Lung (tissue), 12 donors: ENCODE measurements around the gene COL16A1. TPM values are rescaled to one million over a fixed set of nuclear protein-coding genes. Genes with fewer than 3 reads are reported as not detected.

Source experiments
- ATAC-seq: fragments of 200-7000 bp; cut with Tn5 transposase; one replicate; pipeline ENCODE4 v1.9.1; 2020; ENCODE audit warnings: moderate number of reproducible peaks; ENCODE audit not compliant: insufficient read depth, low FRiP score
- DNase-seq, 3 donors: peaks; one replicate each; pipeline ENCODE4 v3.0.0-alpha.2; 2013 to 2017
- H3K27ac ChIP-seq, 2 donors: one replicate each; pipeline ENCODE4 v1.5.1; 2013; ENCODE audit warnings: mild to moderate bottlenecking in 2 of 2, moderate library complexity in 2 of 2, control low read depth in 1 of 2, inconsistent platforms in 1 of 2, low read depth in 1 of 2, low read length in 1 of 2
- H3K27me3 ChIP-seq, 3 donors: one replicate each; pipeline ENCODE4 v1.5.1; 2013; ENCODE audit warnings: low read length in 2 of 3; ENCODE audit not compliant: control insufficient read depth in 3 of 3, insufficient read depth in 3 of 3
- H3K36me3 ChIP-seq, 4 donors: one replicate each; pipeline ENCODE4 v1.5.1; 2013; ENCODE audit warnings: low read length in 4 of 4, mild to moderate bottlenecking in 1 of 4, moderate library complexity in 1 of 4; ENCODE audit not compliant: control insufficient read depth in 4 of 4, insufficient read depth in 4 of 4
- H3K4me1 ChIP-seq, 5 donors: one replicate each; pipeline ENCODE4 v1.5.1; 2013; ENCODE audit warnings: low read length in 5 of 5, mild to moderate bottlenecking in 2 of 5, moderate library complexity in 1 of 5; ENCODE audit not compliant: control insufficient read depth in 5 of 5, insufficient read depth in 5 of 5
- H3K4me3 ChIP-seq: one replicate; pipeline ENCODE4 v1.5.1; 2013; ENCODE audit warnings: mild to moderate bottlenecking, control low read depth, moderate library complexity
- H3K9ac ChIP-seq, 2 donors: one replicate each; pipeline ENCODE4 v1.5.1; 2013; ENCODE audit warnings: low read length in 2 of 2, control low read depth in 1 of 2; ENCODE audit not compliant: insufficient read depth in 1 of 2
- H3K9me3 ChIP-seq, 4 donors: one replicate each; pipeline ENCODE4 v1.5.1; 2013; ENCODE audit warnings: low read length in 3 of 4, mild to moderate bottlenecking in 1 of 4, moderate library complexity in 1 of 4; ENCODE audit not compliant: control insufficient read depth in 4 of 4, insufficient read depth in 3 of 4
- WGBS, 2 donors: extraction: QIAGEN DNeasy Blood & Tissue Kit; methylation state at CpG; one replicate each; pipeline ENCODE4 v1.1.7; 2013; 5-methylcytosine and 5-hydroxymethylcytosine counted together
- polyA plus RNA-seq, 2 donors: library from polyadenylated mRNA; stranded (reverse); fragments of 200-250 nt; gene quantifications; one replicate each; pipeline ENCODE4 v1.2.1, GENCODE V29; 2013
- total RNA-seq, 2 donors: library from RNA; depleted of rRNA in 1 of 2; stranded (reverse); fragments of >200 nt in 1 of 2; gene quantifications; one replicate each; pipeline ENCODE4 v1.2.1, GENCODE V29; 2014 to 2021
- TF ChIP-seq, protein P1 (sequence below): IDR thresholded peaks from 2 replicates; pipeline ENCODE4 v1.5.1; 2012; ENCODE audit warnings: mild to moderate bottlenecking; ENCODE audit errors: control extremely low read depth, extremely low read depth
- donor health status: control.
- donor health status: control.
- donor health status: Bipolar disorder and iron deficiency.
- donor health status: healthy.
- donor health status: DM: yes; HTN: yes; CAD: no.

Gene COL16A1
- total and polyA plus RNA-seq, 4 donors = 16.5 to 83.2 (median 43.3) TPM

GRCh38 chr1:31688233-31688918, 15.4 kb downstream of the COL16A1 start:
- Histone ChIP-seq H3K4me3 (no peak overlapping the region), H3K36me3 (peaks cover 0 to 32% (median 5%) of the 10 kb centered on the region in 4 donors), H3K27ac (no peak overlapping the region), H3K9me3 (no peaks in the 10 kb centered on the region), H3K27me3 (no peaks in the 10 kb centered on the region), H3K9ac (no peak overlapping the region), H3K4me1 (no peaks in the 10 kb centered on the region)
- ATAC-seq = no peak
- TF ChIP-seq, protein P1, sequence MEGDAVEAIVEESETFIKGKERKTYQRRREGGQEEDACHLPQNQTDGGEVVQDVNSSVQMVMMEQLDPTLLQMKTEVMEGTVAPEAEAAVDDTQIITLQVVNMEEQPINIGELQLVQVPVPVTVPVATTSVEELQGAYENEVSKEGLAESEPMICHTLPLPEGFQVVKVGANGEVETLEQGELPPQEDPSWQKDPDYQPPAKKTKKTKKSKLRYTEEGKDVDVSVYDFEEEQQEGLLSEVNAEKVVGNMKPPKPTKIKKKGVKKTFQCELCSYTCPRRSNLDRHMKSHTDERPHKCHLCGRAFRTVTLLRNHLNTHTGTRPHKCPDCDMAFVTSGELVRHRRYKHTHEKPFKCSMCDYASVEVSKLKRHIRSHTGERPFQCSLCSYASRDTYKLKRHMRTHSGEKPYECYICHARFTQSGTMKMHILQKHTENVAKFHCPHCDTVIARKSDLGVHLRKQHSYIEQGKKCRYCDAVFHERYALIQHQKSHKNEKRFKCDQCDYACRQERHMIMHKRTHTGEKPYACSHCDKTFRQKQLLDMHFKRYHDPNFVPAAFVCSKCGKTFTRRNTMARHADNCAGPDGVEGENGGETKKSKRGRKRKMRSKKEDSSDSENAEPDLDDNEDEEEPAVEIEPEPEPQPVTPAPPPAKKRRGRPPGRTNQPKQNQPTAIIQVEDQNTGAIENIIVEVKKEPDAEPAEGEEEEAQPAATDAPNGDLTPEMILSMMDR = no peak
- WGBS, 2 donors = 53 to 68% methylated on average over 8 of the region's 8 CpGs
- no peak for DNase-seq

DNA sequence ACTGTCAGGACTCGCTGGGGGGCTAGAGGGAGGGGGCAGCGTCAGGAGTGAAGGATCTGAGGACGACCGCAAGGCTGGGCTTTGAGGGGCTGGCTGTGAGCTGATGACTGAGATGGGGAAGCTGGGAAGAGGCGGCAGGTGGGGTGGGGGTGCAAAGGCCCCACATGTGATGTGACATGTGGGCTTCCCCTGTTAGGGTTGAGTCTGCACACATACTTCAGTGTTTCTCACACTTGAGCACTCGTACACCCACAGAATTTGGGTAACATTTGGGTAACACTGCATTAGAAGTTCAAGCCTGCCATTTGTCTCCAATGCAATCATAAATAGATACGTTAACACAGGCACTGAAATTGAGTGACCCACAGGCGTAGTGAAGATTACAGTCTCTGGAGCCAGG, 16.2 kb downstream of the COL16A1 start:
- H3K27ac ChIP-seq = no peak overlapping the region
- H3K27me3 ChIP-seq = no peaks in the 10 kb centered on the region
- H3K36me3 ChIP-seq = peaks cover 0 to 36% (median 4%) of the 10 kb centered on the region in 4 donors
- H3K9me3 ChIP-seq = no peaks in the 10 kb centered on the region
- no peak for DNase-seq
- no peaks in the 10 kb centered on the region for H3K4me1 ChIP-seq
- H3K4me3 ChIP-seq = no peak overlapping the region
- no peak overlapping the region for H3K9ac ChIP-seq
- TF ChIP-seq, protein P1 = no peak
- 75% methylated on average over 8 of the region's 8 CpGs for whole genome bisulfite sequencing, 2 donors
- no peak for ATAC-seq

DNA sequence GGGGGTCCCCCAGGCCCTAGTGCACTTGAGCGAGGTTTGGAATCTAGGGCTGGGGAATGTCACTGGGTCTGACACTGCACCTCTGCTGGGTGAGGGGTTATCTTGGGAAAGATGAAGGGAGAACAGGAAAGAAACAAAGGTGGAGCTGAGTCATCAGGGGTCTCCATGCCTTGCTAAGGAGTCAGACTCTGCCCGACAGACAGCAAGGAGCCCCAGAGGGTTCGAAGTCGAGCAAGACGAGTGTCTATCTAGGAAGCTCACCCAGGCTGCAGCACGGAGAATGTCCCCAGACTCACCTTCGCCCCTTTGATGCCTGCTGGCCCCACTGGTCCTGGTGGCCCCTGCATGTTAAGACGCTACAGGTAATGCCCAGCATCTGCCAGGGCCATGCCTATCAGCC, 18.0 kb downstream of the COL16A1 start:
- DNase-seq = no peak
- Histone ChIP-seq H3K4me3 (no peak overlapping the region), H3K9me3 (no peaks in the 10 kb centered on the region), H3K4me1 (no peaks in the 10 kb centered on the region), H3K36me3 (peaks cover 0 to 32% (median 5%) of the 10 kb centered on the region in 4 donors), H3K27me3 (no peaks in the 10 kb centered on the region), H3K27ac (no peak overlapping the region), H3K9ac (no peak overlapping the region)
- ATAC-seq = no peak
- WGBS, 2 donors = 81 to 93% methylated on average over 8 of the region's 8 CpGs
- TF ChIP-seq, protein P1 = no peak

- DNase-seq = no peak
- no peaks in the 10 kb centered on the region for H3K27me3 ChIP-seq
- H3K36me3 ChIP-seq = peaks cover 0 to 28% (median 3%) of the 10 kb centered on the region in 4 donors
- no peak for ATAC-seq
- TF ChIP-seq, protein P1 = no peak
- H3K4me3 ChIP-seq = no peak overlapping the region
- H3K9ac ChIP-seq = no peak overlapping the region
- H3K27ac ChIP-seq = no peak overlapping the region
- H3K4me1 ChIP-seq = no peaks in the 10 kb centered on the region
- H3K9me3 ChIP-seq = no peaks in the 10 kb centered on the region
- 66 to 69% methylated on average over 10 to 11 of the region's 11 CpGs for WGBS, 2 donors
These were observed 19.8 kb downstream of the COL16A1 start for GRCh38 chr1:31683997-31684396.
